Measurements from ENCODE around the gene PPL.

The PPL gene

GRCh38 chr16:4909825-4910224, 27.1 kb downstream of the PPL start:
- H3K4me1 ChIP-seq (ENCODE audit: control insufficient read depth, insufficient read depth, low read length) = no peaks in the 10 kb centered on the region
- no peaks in the 10 kb centered on the region for H3K9me3 ChIP-seq (ENCODE audit: control insufficient read depth, insufficient read depth, low read length)
- DNase-seq (ENCODE audit: low read depth, low spot score) = no peak
- H3K27me3 ChIP-seq (ENCODE audit: control insufficient read depth, insufficient read depth, low read length) = no peaks in the 10 kb centered on the region
- no CpG with 5 or more reads among the region's 7 CpGs for WGBS (ENCODE audit: insufficient coverage, insufficient read length)
- H3K27ac ChIP-seq (ENCODE audit: low read length) = no peak overlapping the region
- no peak overlapping the region for H3K4me3 ChIP-seq (ENCODE audit: low read length)
- no peaks in the 10 kb centered on the region for H3K36me3 ChIP-seq (ENCODE audit: control insufficient read depth, insufficient read depth, low read length)

- WGBS (ENCODE audit: insufficient coverage, insufficient read length) = no CpG with 5 or more reads among the region's 5 CpGs
- H3K27ac ChIP-seq (ENCODE audit: low read length) = no peak overlapping the region
- H3K27me3 ChIP-seq (ENCODE audit: control insufficient read depth, insufficient read depth, low read length) = no peaks in the 10 kb centered on the region
- H3K9me3 ChIP-seq (ENCODE audit: control insufficient read depth, insufficient read depth, low read length) = no peaks in the 10 kb centered on the region
- no peak for DNase-seq (ENCODE audit: low read depth, low spot score)
- no peak overlapping the region for H3K4me3 ChIP-seq (ENCODE audit: low read length)
- no peaks in the 10 kb centered on the region for H3K36me3 ChIP-seq (ENCODE audit: control insufficient read depth, insufficient read depth, low read length)
- H3K4me1 ChIP-seq (ENCODE audit: control insufficient read depth, insufficient read depth, low read length) = no peaks in the 10 kb centered on the region
Observed at GRCh38 chr16:4908854-4909401, 28.0 kb downstream of the PPL start.

GRCh38 chr16:4904942-4905615, 31.9 kb downstream of the PPL start:
- Histone ChIP-seq H3K9me3 (ENCODE audit: control insufficient read depth, insufficient read depth, low read length) (no peaks in the 10 kb centered on the region), H3K4me3 (ENCODE audit: low read length) (no peak overlapping the region), H3K27ac (ENCODE audit: low read length) (no peak overlapping the region), H3K36me3 (ENCODE audit: control insufficient read depth, insufficient read depth, low read length) (no peaks in the 10 kb centered on the region), H3K27me3 (ENCODE audit: control insufficient read depth, insufficient read depth, low read length) (no peaks in the 10 kb centered on the region), H3K4me1 (ENCODE audit: control insufficient read depth, insufficient read depth, low read length) (no peaks in the 10 kb centered on the region)
- WGBS (ENCODE audit: insufficient coverage, insufficient read length) = no CpG with 5 or more reads among the region's 14 CpGs
- no peak for DNase-seq (ENCODE audit: low read depth, low spot score)

GRCh38 chr16:4904108-4904941, 32.6 kb downstream of the PPL start:
- Histone ChIP-seq H3K27me3 (ENCODE audit: control insufficient read depth, insufficient read depth, low read length) (no peaks in the 10 kb centered on the region), H3K27ac (ENCODE audit: low read length) (no peak overlapping the region), H3K36me3 (ENCODE audit: control insufficient read depth, insufficient read depth, low read length) (no peaks in the 10 kb centered on the region; the same call in 1 of the 2 replicates), H3K4me1 (ENCODE audit: control insufficient read depth, insufficient read depth, low read length) (no peaks in the 10 kb centered on the region), H3K4me3 (ENCODE audit: low read length) (no peak overlapping the region), H3K9me3 (ENCODE audit: control insufficient read depth, insufficient read depth, low read length) (no peaks in the 10 kb centered on the region)
- DNase-seq (ENCODE audit: low read depth, low spot score) = no peak
- no CpG with 5 or more reads among the region's 16 CpGs for WGBS (ENCODE audit: insufficient coverage, insufficient read length)

- H3K27me3 ChIP-seq (ENCODE audit: control insufficient read depth, insufficient read depth, low read length) = no peaks in the 10 kb centered on the region
- H3K36me3 ChIP-seq (ENCODE audit: control insufficient read depth, insufficient read depth, low read length) = peaks cover 13% of the 10 kb centered on the region
- no peak for DNase-seq (ENCODE audit: low read depth, low spot score)
- H3K4me1 ChIP-seq (ENCODE audit: control insufficient read depth, insufficient read depth, low read length) = no peaks in the 10 kb centered on the region
- no CpG with 5 or more reads among the region's 13 CpGs for WGBS (ENCODE audit: insufficient coverage, insufficient read length)
- no peak overlapping the region for H3K4me3 ChIP-seq (ENCODE audit: low read length)
- no peak overlapping the region for H3K27ac ChIP-seq (ENCODE audit: low read length)
- H3K9me3 ChIP-seq (ENCODE audit: control insufficient read depth, insufficient read depth, low read length) = no peaks in the 10 kb centered on the region
Observed at GRCh38 chr16:4902038-4902437, 34.9 kb downstream of the PPL start.

GRCh38 chr16:4900750-4901149, 36.2 kb downstream of the PPL start:
- H3K27ac ChIP-seq (ENCODE audit: low read length) = no peak overlapping the region
- no peaks in the 10 kb centered on the region for H3K27me3 ChIP-seq (ENCODE audit: control insufficient read depth, insufficient read depth, low read length)
- H3K4me3 ChIP-seq (ENCODE audit: low read length) = no peak overlapping the region
- no CpG with 5 or more reads among the region's 11 CpGs for WGBS (ENCODE audit: insufficient coverage, insufficient read length)
- no peak for DNase-seq (ENCODE audit: low read depth, low spot score)
- no peaks in the 10 kb centered on the region for H3K4me1 ChIP-seq (ENCODE audit: control insufficient read depth, insufficient read depth, low read length)
- H3K9me3 ChIP-seq (ENCODE audit: control insufficient read depth, insufficient read depth, low read length) = no peaks in the 10 kb centered on the region
- H3K36me3 ChIP-seq (ENCODE audit: control insufficient read depth, insufficient read depth, low read length) = peaks cover 13% of the 10 kb centered on the region

GRCh38 chr16:4900036-4900435, 36.9 kb downstream of the PPL start:
- Histone ChIP-seq H3K9me3 (ENCODE audit: control insufficient read depth, insufficient read depth, low read length) (no peaks in the 10 kb centered on the region), H3K4me1 (ENCODE audit: control insufficient read depth, insufficient read depth, low read length) (no peaks in the 10 kb centered on the region), H3K4me3 (ENCODE audit: low read length) (no peak overlapping the region), H3K27me3 (ENCODE audit: control insufficient read depth, insufficient read depth, low read length) (no peaks in the 10 kb centered on the region), H3K27ac (ENCODE audit: low read length) (no peak overlapping the region), H3K36me3 (ENCODE audit: control insufficient read depth, insufficient read depth, low read length) (peaks cover 14% of the 10 kb centered on the region)
- WGBS (ENCODE audit: insufficient coverage, insufficient read length) = no CpG with 5 or more reads among the region's 8 CpGs
- DNase-seq (ENCODE audit: low read depth, low spot score) = no peak

GRCh38 chr16:4899474-4899846, 37.5 kb downstream of the PPL start:
- WGBS (ENCODE audit: insufficient coverage, insufficient read length) = no CpG with 5 or more reads among the region's 6 CpGs
- Histone ChIP-seq H3K27ac (ENCODE audit: low read length) (no peak overlapping the region), H3K27me3 (ENCODE audit: control insufficient read depth, insufficient read depth, low read length) (no peaks in the 10 kb centered on the region), H3K4me1 (ENCODE audit: control insufficient read depth, insufficient read depth, low read length) (no peaks in the 10 kb centered on the region), H3K36me3 (ENCODE audit: control insufficient read depth, insufficient read depth, low read length) (peaks cover 17% of the 10 kb centered on the region), H3K9me3 (ENCODE audit: control insufficient read depth, insufficient read depth, low read length) (no peaks in the 10 kb centered on the region), H3K4me3 (ENCODE audit: low read length) (no peak overlapping the region)
- no peak for DNase-seq (ENCODE audit: low read depth, low spot score)

GRCh38 chr16:4898811-4899473, 38.0 kb downstream of the PPL start:
- no peaks in the 10 kb centered on the region for H3K4me1 ChIP-seq (ENCODE audit: control insufficient read depth, insufficient read depth, low read length)
- no peak overlapping the region for H3K4me3 ChIP-seq (ENCODE audit: low read length)
- DNase-seq (ENCODE audit: low read depth, low spot score) = no peak
- no peaks in the 10 kb centered on the region for H3K9me3 ChIP-seq (ENCODE audit: control insufficient read depth, insufficient read depth, low read length)
- H3K36me3 ChIP-seq (ENCODE audit: control insufficient read depth, insufficient read depth, low read length) = peaks cover 17% of the 10 kb centered on the region
- no peaks in the 10 kb centered on the region for H3K27me3 ChIP-seq (ENCODE audit: control insufficient read depth, insufficient read depth, low read length)
- no peak overlapping the region for H3K27ac ChIP-seq (ENCODE audit: low read length)
- no CpG with 5 or more reads among the region's 28 CpGs for WGBS (ENCODE audit: insufficient coverage, insufficient read length)

GRCh38 chr16:4897328-4897727, 39.6 kb downstream of the PPL start:
- Histone ChIP-seq H3K27me3 (ENCODE audit: control insufficient read depth, insufficient read depth, low read length) (no peaks in the 10 kb centered on the region), H3K36me3 (ENCODE audit: control insufficient read depth, insufficient read depth, low read length) (peaks cover 24% of the 10 kb centered on the region), H3K9me3 (ENCODE audit: control insufficient read depth, insufficient read depth, low read length) (no peaks in the 10 kb centered on the region), H3K4me1 (ENCODE audit: control insufficient read depth, insufficient read depth, low read length) (no peaks in the 10 kb centered on the region), H3K27ac (ENCODE audit: low read length) (no peak overlapping the region), H3K4me3 (ENCODE audit: low read length) (no peak overlapping the region)
- WGBS (ENCODE audit: insufficient coverage, insufficient read length) = no CpG with 5 or more reads among the region's 7 CpGs
- DNase-seq (ENCODE audit: low read depth, low spot score) = no peak
